ENCODE measurements around the gene RFPL3.
"Not testable (repeated sequence)": the region's sequence is repeated elsewhere in the genome, so short reads cannot be mapped to it uniquely, and the experiment has no call there.

Gene RFPL3

DNA sequence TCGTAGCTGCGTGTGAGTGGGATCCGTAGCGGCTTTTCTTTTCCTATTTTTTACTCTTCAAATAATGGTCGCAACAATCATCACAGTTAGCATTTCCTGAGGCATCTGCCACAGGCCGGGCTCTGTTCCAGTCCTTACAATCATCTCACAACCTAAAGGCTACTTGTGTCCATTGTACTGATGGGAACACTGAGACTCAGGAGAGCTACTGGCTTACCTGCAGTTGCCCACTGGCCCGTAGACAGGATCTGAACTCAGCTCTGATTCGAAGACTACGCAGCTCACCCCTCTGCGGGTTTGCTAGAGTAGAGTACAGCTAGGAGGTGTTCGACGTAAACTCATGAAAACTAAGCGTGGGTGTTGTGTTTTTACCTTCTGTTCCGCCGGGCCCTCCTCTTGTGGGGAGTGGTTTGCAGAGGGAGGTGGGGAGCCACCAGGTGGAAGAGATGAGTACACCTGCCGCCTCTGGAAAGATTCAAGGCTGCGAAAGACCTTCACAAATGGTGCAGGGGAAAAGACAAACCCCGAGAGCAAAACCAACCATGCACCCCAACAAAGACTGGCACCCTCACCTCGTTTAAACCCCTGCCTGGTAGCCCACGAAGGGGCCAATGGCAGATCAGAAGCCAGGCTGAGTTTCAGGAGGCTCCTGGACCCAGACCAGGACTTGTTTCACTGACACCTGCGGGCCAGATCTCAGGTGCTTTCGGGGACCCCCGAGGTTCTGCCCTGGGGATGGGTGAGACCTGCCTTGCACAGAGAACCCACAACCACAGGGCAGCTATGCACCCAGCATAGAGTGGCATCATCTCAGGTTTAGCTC lies 18.3 kb upstream of the RFPL3 start:
- no peak for DNase-seq (ENCODE audit: low read depth)
- TF ChIP-seq, protein P1, sequence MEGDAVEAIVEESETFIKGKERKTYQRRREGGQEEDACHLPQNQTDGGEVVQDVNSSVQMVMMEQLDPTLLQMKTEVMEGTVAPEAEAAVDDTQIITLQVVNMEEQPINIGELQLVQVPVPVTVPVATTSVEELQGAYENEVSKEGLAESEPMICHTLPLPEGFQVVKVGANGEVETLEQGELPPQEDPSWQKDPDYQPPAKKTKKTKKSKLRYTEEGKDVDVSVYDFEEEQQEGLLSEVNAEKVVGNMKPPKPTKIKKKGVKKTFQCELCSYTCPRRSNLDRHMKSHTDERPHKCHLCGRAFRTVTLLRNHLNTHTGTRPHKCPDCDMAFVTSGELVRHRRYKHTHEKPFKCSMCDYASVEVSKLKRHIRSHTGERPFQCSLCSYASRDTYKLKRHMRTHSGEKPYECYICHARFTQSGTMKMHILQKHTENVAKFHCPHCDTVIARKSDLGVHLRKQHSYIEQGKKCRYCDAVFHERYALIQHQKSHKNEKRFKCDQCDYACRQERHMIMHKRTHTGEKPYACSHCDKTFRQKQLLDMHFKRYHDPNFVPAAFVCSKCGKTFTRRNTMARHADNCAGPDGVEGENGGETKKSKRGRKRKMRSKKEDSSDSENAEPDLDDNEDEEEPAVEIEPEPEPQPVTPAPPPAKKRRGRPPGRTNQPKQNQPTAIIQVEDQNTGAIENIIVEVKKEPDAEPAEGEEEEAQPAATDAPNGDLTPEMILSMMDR (IDR thresholded peaks at IDR 0.05; ENCODE audit: low read depth, low read length, missing control alignments) = no peak
- H3K4me3 ChIP-seq (ENCODE audit: low read depth, low read length) = no peak overlapping the region

DNA sequence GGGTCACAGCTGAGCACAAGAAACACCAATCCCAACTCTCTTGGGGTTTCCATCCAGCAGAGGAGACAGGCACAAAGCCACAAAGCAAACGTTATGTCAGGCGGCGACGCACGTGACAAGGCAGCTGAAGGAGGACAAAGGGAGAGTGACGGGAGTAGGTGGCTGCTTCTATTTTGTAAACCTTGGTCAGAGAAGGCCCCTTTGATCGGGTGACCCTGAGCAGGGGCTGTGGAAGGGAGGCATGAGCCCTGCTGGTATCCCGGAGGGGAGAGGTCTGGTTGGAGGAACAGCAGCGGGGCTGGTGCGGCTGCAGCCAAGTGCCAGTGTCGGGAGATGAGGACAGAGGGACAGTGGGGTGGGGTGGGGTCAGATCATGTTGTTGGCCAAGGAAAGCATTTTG lies 17.3 kb upstream of the RFPL3 start:
- DNase-seq (ENCODE audit: low read depth) = no peak
- TF ChIP-seq, protein P1 (IDR thresholded peaks at IDR 0.05; ENCODE audit: low read depth, low read length, missing control alignments) = no peak
- H3K4me3 ChIP-seq (ENCODE audit: low read depth, low read length) = no peak overlapping the region

DNA sequence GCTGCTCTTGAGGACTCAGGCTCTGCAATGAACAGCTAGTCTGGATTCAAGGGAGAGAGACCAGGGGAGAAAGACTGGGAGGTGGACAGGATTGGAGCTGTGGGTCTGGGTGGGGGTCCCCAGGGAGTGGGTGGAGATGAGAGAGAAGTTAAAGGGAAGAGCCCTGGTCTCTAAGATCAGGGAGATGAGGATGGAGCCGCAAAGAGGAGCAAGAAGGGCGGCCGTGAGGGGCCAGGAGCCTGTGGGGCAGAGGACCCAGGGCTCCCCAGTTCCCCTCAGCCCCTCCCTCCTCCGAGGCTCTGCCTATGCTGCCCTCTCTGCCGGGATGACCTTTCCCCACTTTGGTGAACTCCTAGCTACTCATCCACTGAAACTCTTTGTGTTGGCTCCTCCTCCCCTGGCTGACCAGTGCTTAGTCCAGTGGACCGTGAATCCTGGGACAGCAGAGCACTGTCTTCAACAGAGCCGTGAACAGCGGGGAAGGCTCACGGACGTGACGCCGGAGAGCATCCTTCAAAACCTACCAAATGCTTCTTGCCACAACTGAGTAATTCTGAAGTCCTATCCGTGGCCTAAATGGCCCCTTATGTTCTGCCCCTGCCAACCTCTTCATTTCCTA lies 16.4 kb upstream of the RFPL3 start:
- no peak for DNase-seq (ENCODE audit: low read depth)
- TF ChIP-seq, protein P1 (IDR thresholded peaks at IDR 0.05; ENCODE audit: low read depth, low read length, missing control alignments) = no peak
- no peak overlapping the region for H3K4me3 ChIP-seq (ENCODE audit: low read depth, low read length)

- no peak for DNase-seq (ENCODE audit: low read depth)
- TF ChIP-seq, protein P1 (IDR thresholded peaks at IDR 0.05; ENCODE audit: low read depth, low read length, missing control alignments) = no peak
- H3K4me3 ChIP-seq (ENCODE audit: low read depth, low read length) = no peak overlapping the region
These were observed 14.7 kb upstream of the RFPL3 start for GRCh38 chr22:32342977-32343376.

DNA sequence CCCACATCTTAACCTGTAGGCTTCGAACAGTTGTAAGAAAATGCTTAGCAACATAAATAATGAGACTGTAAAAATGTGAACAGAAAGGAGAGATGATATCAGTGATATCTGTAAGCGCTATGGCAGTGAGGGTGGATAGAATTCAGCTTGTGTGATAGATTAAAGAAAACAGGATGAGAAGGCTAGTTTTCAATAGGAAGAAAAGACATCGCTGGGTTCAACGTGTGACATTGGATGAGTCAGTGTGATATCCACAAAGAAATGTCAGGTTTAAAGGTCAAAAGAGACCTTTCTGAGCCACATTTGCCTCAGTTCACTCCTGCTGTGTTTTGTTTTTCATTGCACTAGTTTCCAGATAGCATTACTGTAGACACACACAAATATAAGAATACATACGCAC lies 13.7 kb upstream of the RFPL3 start:
- TF ChIP-seq, protein P1 (IDR thresholded peaks at IDR 0.05; ENCODE audit: low read depth, low read length, missing control alignments) = no peak
- DNase-seq (ENCODE audit: low read depth) = no peak
- H3K4me3 ChIP-seq (ENCODE audit: low read depth, low read length) = no peak overlapping the region

DNA sequence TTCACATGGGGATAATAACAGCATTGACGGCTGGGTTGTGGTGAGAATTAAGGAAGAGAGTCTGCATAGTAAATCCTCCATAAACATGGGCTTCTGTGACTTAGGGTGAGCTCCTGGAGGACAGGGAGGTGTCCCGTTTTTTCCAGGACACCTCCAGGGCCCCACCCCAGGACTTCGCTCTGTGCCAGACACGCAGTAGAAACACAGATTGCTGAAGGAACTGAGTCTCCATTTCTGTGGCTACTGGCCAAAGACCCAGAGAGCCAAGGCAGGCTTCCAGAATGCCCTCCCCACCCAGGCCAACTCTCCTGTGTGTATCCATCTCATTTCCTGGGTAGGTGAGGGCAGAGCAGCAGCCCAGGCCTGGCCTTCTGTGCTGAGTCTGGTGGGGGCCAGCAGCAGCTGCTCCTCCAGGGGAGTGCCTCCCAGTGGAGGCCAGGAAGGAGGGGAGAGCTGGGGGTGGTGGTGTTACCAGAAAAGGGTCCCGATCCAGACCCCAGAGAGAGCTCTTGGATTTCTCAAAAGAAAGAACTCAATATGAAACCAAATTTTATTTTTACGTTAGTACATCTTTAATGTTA lies 9.5 kb upstream of the RFPL3 start:
- TF ChIP-seq, protein P1 (IDR thresholded peaks at IDR 0.05; ENCODE audit: low read depth, low read length, missing control alignments) = no peak
- no peak for DNase-seq (ENCODE audit: low read depth)
- no peak overlapping the region for H3K4me3 ChIP-seq (ENCODE audit: low read depth, low read length)

DNA sequence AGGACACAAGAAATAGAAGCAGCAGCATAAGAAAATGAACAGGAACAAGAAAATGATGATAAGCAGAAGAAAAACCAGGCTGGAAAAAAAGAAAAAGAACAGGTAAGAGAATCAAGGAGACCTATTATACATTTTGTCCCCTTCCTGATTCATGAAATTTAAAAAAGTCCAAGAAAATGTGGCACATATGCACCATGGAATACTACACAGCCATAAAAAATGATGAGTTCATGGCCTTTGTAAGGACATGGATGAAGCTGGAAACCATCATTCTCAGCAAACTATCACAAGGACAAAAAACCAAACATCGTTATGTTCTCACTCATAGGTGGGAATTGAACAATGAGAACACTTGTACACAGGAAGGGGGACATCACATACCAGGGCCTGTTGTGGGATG lies 5.8 kb upstream of the RFPL3 start:
- DNase-seq (ENCODE audit: low read depth); H3K4me3 ChIP-seq (ENCODE audit: low read depth, low read length): not testable (repeated sequence)

Data from GM12864 (cell line).